DMS 273 (cell line): ENCODE results near the gene ARHGAP23.
"Not testable (repeated sequence)": the region's sequence is repeated elsewhere in the genome, so short reads cannot be mapped to it uniquely, and the experiment has no call there.

ENCODE experiments used
- DNase-seq: peaks from one replicate; lab custom pipeline; 2025; ENCODE audit not compliant: unreplicated experiment; lab: John Stamatoyannopoulos, UW

ARHGAP23 gene

GRCh38 chr17:38510421-38511149 lies 82.3 kb downstream of the ARHGAP23 start:
- no peak for DNase-seq

- DNase-seq: no peak
These were observed 83.2 kb downstream of the ARHGAP23 start for GRCh38 chr17:38511150-38512108.

- no peak for DNase-seq
These were observed 84.3 kb downstream of the ARHGAP23 start for GRCh38 chr17:38512473-38513058.

- DNase-seq: not testable (repeated sequence)
These were observed 98.3 kb downstream of the ARHGAP23 start for GRCh38 chr17:38526526-38526925.

GRCh38 chr17:38528141-38528540 lies 99.9 kb downstream of the ARHGAP23 start:
- DNase-seq: peak; percentile 86

GRCh38 chr17:38530856-38531255 lies 102.6 kb downstream of the ARHGAP23 start:
- DNase-seq: not testable (repeated sequence)

GRCh38 chr17:38531761-38532160 lies 103.5 kb downstream of the ARHGAP23 start:
- DNase-seq: not testable (repeated sequence)

- DNase-seq: no peak
These were observed 104.2 kb downstream of the ARHGAP23 start for GRCh38 chr17:38532451-38532850.

- no peak for DNase-seq
These were observed 105.0 kb downstream of the ARHGAP23 start for GRCh38 chr17:38533241-38533640.

- no peak for DNase-seq
These were observed 105.7 kb downstream of the ARHGAP23 start for GRCh38 chr17:38533866-38534497.

- DNase-seq: no peak
These were observed 106.2 kb downstream of the ARHGAP23 start for GRCh38 chr17:38534498-38534885.

- no peak for DNase-seq
These were observed 107.6 kb downstream of the ARHGAP23 start for GRCh38 chr17:38535886-38536285.

GRCh38 chr17:38536661-38537060 lies 108.4 kb downstream of the ARHGAP23 start:
- DNase-seq: no peak

- DNase-seq: no peak
These were observed 110.6 kb downstream of the ARHGAP23 start for GRCh38 chr17:38538906-38539305.

- no peak for DNase-seq
These were observed 111.1 kb downstream of the ARHGAP23 start for GRCh38 chr17:38539386-38539785.

- no peak for DNase-seq
These were observed 112.3 kb downstream of the ARHGAP23 start for GRCh38 chr17:38540514-38541045.

GRCh38 chr17:38541281-38541680 lies 113.0 kb downstream of the ARHGAP23 start:
- no peak for DNase-seq

- DNase-seq: no peak
These were observed 114.0 kb downstream of the ARHGAP23 start for GRCh38 chr17:38542286-38542685.

- peak; percentile 41 for DNase-seq
These were observed 115.3 kb downstream of the ARHGAP23 start for GRCh38 chr17:38543403-38544174.

GRCh38 chr17:38544175-38544838 lies 116.0 kb downstream of the ARHGAP23 start:
- DNase-seq: no peak
